DND-41 (cell line): Measurements from ENCODE around the gene SLC6A3.

Source experiments
- ATAC-seq: fragments of 200-7000 bp; cut with Tn5 transposase; 3 replicates; pipeline ENCODE4 v1.9.1; 2021; ENCODE audit warnings: low read depth; ENCODE audit not compliant: insufficient read depth
- DNase-seq: peaks from one replicate; pipeline ENCODE4 v3.0.0-alpha.2; 2020
- H2AFZ ChIP-seq: 2 replicates; pipeline ENCODE4 v1.6.0; 2012; ENCODE audit warnings: low read depth, low read length
- H3K27ac ChIP-seq: 2 replicates; pipeline ENCODE4 v1.5.1; 2012; ENCODE audit warnings: low read length, inconsistent platforms
- H3K27me3 ChIP-seq: fragments of 200-600 bp; sonication (generic); 2 replicates; pipeline ENCODE4 v1.6.0; 2012; ENCODE audit warnings: low read length, mild to moderate bottlenecking, inconsistent platforms; ENCODE audit not compliant: insufficient read depth, poor library complexity
- H3K36me3 ChIP-seq: 2 replicates; pipeline ENCODE4 v1.5.1; 2012; ENCODE audit warnings: low read length, inconsistent platforms; ENCODE audit not compliant: insufficient read depth
- H3K4me1 ChIP-seq: 2 replicates; pipeline ENCODE4 v1.5.1; 2012; ENCODE audit warnings: mild to moderate bottlenecking, low read length; ENCODE audit not compliant: insufficient read depth
- H3K4me2 ChIP-seq: 2 replicates; pipeline ENCODE4 v1.6.0; 2012; ENCODE audit warnings: mild to moderate bottlenecking, moderate library complexity, low read length, inconsistent platforms; ENCODE audit not compliant: insufficient read depth
- H3K4me3 ChIP-seq, 2 experiments: fragments of 200-600 bp in 1 of 2; shearing (Covaris generic) in 1 of 2; 2 replicates each; pipeline ENCODE4 v1.5.1; 2012 to 2016; ENCODE audit warnings: inconsistent platforms in 2 of 2, low read length in 2 of 2, mild to moderate bottlenecking in 2 of 2, low read depth in 1 of 2, moderate library complexity in 1 of 2
- H3K79me2 ChIP-seq: 2 replicates; pipeline ENCODE4 v1.6.0; 2012; ENCODE audit warnings: low read length, inconsistent platforms; ENCODE audit not compliant: insufficient read depth
- H3K9ac ChIP-seq: 2 replicates; pipeline ENCODE4 v1.6.0; 2012; ENCODE audit warnings: low read depth, mild to moderate bottlenecking, inconsistent platforms, low read length, moderate library complexity
- H3K9me3 ChIP-seq: 2 replicates; pipeline ENCODE4 v1.5.1; 2012; ENCODE audit warnings: low read length, moderate library complexity, mild to moderate bottlenecking, inconsistent platforms; ENCODE audit not compliant: insufficient read depth, severe bottlenecking
- H4K20me1 ChIP-seq: 2 replicates; pipeline ENCODE4 v1.6.0; 2012; ENCODE audit warnings: low read length; ENCODE audit not compliant: insufficient read depth
- CTCF ChIP-seq: IDR thresholded peaks from 2 replicates; pipeline ENCODE4 v1.5.1; 2012; ENCODE audit warnings: borderline replicate concordance, low read length, moderate library complexity, mild to moderate bottlenecking; ENCODE audit not compliant: poor library complexity, severe bottlenecking; ENCODE audit errors: extremely low read depth
- EZH2 ChIP-seq: IDR thresholded peaks from 3 replicates; pipeline ENCODE4 v1.6.1; 2012; ENCODE audit warnings: borderline replicate concordance, low read depth, mild to moderate bottlenecking, moderate library complexity, low read length, inconsistent platforms; ENCODE audit not compliant: severe bottlenecking

SLC6A3 gene

DNA sequence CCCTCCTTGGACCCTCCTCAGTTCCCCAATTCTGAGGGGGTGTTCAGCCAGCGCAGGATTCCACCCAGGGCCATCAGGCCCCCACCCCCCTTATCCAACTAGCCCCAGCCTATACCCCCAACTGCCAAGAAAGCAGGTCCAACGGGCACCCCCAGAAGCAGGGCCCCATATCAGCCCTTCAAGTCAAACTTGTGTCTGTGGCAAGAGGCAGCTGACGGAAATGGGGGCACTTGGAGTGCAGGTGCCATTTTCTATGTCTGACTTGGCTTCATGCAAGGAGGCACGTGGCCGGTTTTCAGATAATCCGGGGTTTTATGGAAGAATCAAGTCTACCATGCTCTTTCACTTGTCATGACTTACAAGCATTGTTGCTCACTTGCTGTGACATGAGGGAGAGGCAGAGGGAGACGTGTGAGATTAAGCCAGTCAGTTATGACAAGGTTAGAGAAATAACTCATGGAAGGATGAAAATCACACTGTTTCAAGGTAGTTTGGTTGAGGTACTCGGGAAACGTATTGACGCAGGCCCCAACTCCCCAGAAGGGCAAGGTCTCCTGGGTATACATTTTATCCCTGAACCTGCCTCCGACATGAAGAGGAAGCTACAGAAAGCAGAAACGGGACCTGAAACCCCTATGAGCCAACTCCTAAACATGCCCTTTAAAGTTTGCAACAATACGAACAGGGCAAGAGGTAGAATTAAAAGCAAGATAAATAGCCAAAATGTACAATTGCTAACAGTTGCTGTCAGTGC, 73.8 kb downstream of the SLC6A3 start:
- Histone ChIP-seq H3K36me3 (no peaks in the 10 kb centered on the region), H3K9ac (no peak overlapping the region), H3K4me2 (no peak overlapping the region), H3K4me1 (no peaks in the 10 kb centered on the region), H4K20me1 (no peaks in the 10 kb centered on the region), H3K27me3 (no peaks in the 10 kb centered on the region), H3K9me3 (no peaks in the 10 kb centered on the region), H3K79me2 (no peaks in the 10 kb centered on the region), H2AFZ (no peak overlapping the region), H3K27ac (no peak overlapping the region), H3K4me3 (no peak overlapping the region)
- no peak for TF ChIP-seq CTCF
- ATAC-seq (no peak), DNase-seq (no peak)

- Histone ChIP-seq H3K79me2 (no peaks in the 10 kb centered on the region), H3K4me2 (no peak overlapping the region), H3K9me3 (no peaks in the 10 kb centered on the region), H3K27me3 (no peaks in the 10 kb centered on the region), H4K20me1 (no peaks in the 10 kb centered on the region), H3K36me3 (no peaks in the 10 kb centered on the region), H3K4me1 (no peaks in the 10 kb centered on the region), H3K4me3 (no peak overlapping the region), H3K27ac (no peak overlapping the region), H2AFZ (no peak overlapping the region), H3K9ac (no peak overlapping the region)
- TF ChIP-seq EZH2 (no peak), CTCF (no peak)
- ATAC-seq: no peak
- DNase-seq: no peak
Observed at GRCh38 chr5:1370006-1370405, 75.2 kb downstream of the SLC6A3 start.

- no peak overlapping the region for H3K9ac ChIP-seq
- H3K36me3 ChIP-seq: no peaks in the 10 kb centered on the region
- H3K4me1 ChIP-seq: peaks cover 5% of the 10 kb centered on the region
- H2AFZ ChIP-seq: no peak overlapping the region
- DNase-seq (no peak), ATAC-seq (no peak)
- no peak for TF ChIP-seq CTCF
- TF ChIP-seq EZH2: no peak
- H3K4me3 ChIP-seq: no peak overlapping the region
- H3K27me3 ChIP-seq: peaks cover 1% of the 10 kb centered on the region
- no peak overlapping the region for H3K4me2 ChIP-seq
- H3K27ac ChIP-seq: no peak overlapping the region
- no peaks in the 10 kb centered on the region for H3K79me2 ChIP-seq
- no peaks in the 10 kb centered on the region for H3K9me3 ChIP-seq
- H4K20me1 ChIP-seq: no peaks in the 10 kb centered on the region
Observed at GRCh38 chr5:1368756-1369155, 76.5 kb downstream of the SLC6A3 start.

DNA sequence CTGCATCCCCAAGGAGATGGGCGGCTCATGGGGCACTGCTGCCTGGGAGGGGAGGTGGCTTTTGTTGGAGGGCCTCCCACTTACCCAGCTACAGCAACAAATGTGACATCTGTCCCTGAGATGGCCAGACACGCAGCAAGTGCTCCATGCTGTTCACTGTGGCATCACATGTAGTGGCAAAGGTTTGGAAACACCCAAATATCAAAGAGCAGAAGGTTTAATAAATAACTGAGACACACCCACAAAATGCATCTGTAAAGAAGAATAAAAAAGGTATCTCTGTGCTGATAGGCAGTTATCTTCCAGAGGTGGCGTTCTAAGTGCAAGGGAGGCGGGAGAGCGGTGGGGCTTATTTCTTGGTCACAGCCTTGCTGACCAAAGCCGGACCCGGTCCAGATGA, 77.0 kb downstream of the SLC6A3 start:
- Histone ChIP-seq H3K27me3 (peaks cover 5% of the 10 kb centered on the region), H3K4me3 (no peak overlapping the region)

More for the DNA sequence above, 77.0 kb downstream of the SLC6A3 start:
- Histone ChIP-seq H3K27ac (no peak overlapping the region), H3K9me3 (no peaks in the 10 kb centered on the region), H4K20me1 (no peaks in the 10 kb centered on the region), H3K79me2 (no peaks in the 10 kb centered on the region), H3K4me2 (no peak overlapping the region), H2AFZ (no peak overlapping the region), H3K9ac (no peak overlapping the region), H3K36me3 (no peaks in the 10 kb centered on the region), H3K4me1 (peaks cover 5% of the 10 kb centered on the region)
- no peak for ATAC-seq
- no peak for TF ChIP-seq CTCF
- no peak for TF ChIP-seq EZH2
- DNase-seq: no peak
